Upper lobe of left lung (tissue), 4 donors: ENCODE measurements around the gene ABI1.

Source experiments
- CTCF ChIP-seq, 6 experiments: fragments of 450-650 bp in 4 of 6; fragments of 200-600 bp in 2 of 6; sonication (generic) in 2 of 6; IDR thresholded peaks; one replicate each; pipeline ENCODE4 v1.5.1; 2016 to 2019; ENCODE audit warnings: antibody characterized with exemption in 6 of 6
- POLR2A ChIP-seq, 4 donors: fragments of 450-650 bp; IDR thresholded peaks; one replicate each; pipeline ENCODE4 v1.5.1; 2016 to 2017; ENCODE audit warnings: antibody characterized with exemption in 4 of 4, mild to moderate bottlenecking in 2 of 4
- POLR2AphosphoS5 ChIP-seq, 2 donors: sonication (generic); formaldehyde crosslinking; IDR thresholded peaks; one replicate each; pipeline ENCODE4 v1.5.1; 2017; ENCODE audit warnings: antibody characterized with exemption in 2 of 2

- TF ChIP-seq POLR2A (IDR thresholded peaks at IDR 0.05) (peak in 1 of 4 donors; percentile 80), CTCF (IDR thresholded peaks at IDR 0.05) (no peak), POLR2AphosphoS5 (IDR thresholded peaks at IDR 0.05) (peak; percentile 54 to 65)
These were observed 163.4 kb downstream of the ABI1 start, which contains the start of gene PDSS1 for GRCh38 chr10:26697163-26697921.
